IPS-NIHi11 (cell line): ENCODE results near the gene CDX1.
A peak's percentile ranks its signal among the peaks of the same experiment; 100 is the strongest.

ENCODE experiments used
- DNase-seq: peaks from one replicate; pipeline ENCODE4 v3.0.0; 2012; ENCODE audit warnings: mixed read lengths, low spot score

CDX1 gene

DNA sequence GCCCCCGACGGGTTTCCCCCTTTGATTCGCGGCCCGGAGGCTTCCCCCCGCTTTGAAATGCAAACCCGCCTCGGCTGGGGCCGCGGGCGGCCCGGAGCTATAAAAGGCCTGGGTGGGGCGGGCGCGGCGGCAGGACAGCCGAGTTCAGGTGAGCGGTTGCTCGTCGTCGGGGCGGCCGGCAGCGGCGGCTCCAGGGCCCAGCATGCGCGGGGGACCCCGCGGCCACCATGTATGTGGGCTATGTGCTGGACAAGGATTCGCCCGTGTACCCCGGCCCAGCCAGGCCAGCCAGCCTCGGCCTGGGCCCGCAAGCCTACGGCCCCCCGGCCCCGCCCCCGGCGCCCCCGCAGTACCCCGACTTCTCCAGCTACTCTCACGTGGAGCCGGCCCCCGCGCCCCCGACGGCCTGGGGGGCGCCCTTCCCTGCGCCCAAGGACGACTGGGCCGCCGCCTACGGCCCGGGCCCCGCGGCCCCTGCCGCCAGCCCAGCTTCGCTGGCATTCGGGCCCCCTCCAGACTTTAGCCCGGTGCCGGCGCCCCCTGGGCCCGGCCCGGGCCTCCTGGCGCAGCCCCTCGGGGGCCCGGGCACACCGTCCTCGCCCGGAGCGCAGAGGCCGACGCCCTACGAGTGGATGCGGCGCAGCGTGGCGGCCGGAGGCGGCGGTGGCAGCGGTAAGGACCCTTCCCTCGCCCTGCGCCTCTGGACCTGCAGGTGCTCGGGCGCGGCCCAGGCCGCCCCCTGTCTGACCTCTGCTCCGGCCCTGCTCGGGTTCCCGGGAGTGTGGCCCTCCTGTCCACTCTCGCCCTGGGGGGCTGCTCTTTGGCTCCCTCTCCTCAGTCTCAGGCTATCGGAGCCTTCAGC lies at the start of gene CDX1:
Gene CDX1 (plus strand): TSS at position 129 of the 862 bp plus-strand sequence. CDS start 99 bp downstream, at position 228.
- peak; percentile 54 for DNase-seq

DNA sequence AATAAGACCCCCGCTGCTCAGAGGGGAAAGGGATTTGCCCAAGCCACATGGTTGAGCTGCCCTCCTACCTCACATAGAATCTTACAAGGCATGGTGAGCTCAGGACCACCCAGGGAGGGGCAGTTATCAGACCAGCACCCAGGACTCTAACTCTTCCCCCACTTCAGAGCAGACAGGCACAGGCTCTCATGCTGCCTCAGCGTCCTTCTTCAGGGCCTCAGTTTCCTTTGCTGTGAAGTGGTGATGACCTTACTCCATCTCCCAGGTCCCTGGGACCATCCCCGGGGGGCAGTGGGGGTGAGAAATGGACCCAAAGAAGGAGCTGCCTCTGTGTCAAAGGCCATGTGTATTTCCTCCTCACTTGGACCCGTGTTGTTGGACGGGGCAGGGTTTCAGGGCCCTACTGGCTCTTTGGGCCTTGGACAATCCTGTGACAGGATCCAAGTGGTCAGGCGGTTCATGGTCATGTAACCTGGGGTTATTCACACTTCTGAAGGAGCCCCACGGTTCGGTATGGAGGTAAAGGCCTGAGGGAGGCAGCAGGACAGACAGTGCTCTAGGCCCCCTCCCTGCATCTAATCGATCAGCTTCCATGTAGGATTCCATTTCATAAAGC lies 48.5 kb upstream of the CDX1 start:
- no peak for DNase-seq

DNA sequence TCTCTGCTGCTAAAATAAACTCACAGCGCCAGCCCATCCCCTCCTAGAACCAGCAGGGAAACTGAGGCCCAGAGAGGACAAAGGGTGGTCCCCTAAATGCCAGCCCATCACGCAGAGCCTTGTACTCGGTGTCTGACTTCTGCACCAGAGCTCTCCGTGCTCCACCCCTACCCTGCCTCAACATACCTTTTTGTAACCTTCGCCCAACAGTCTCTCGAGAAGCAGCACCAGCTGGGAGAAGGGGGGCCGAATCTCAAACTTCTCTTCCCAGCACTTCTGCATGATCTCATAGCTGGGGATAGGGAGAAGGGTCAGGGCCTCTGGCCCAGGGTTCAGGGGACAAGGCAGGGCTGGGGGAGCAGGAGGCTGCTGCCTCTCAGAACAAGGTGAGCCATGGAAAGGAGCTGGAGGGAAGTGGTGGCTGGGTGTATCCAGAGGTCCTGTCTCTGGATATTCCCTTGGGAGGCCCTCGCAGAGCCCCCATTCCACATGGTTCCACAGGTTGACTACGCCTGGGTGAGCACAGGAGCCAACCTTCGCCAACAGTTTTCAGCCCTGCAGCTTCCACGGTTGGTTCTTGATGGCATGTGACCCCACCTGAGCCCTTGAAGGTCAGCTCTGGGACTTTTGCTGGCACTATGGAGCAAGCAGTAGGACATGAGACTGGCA lies 47.9 kb upstream of the CDX1 start:
- no peak for DNase-seq

DNA sequence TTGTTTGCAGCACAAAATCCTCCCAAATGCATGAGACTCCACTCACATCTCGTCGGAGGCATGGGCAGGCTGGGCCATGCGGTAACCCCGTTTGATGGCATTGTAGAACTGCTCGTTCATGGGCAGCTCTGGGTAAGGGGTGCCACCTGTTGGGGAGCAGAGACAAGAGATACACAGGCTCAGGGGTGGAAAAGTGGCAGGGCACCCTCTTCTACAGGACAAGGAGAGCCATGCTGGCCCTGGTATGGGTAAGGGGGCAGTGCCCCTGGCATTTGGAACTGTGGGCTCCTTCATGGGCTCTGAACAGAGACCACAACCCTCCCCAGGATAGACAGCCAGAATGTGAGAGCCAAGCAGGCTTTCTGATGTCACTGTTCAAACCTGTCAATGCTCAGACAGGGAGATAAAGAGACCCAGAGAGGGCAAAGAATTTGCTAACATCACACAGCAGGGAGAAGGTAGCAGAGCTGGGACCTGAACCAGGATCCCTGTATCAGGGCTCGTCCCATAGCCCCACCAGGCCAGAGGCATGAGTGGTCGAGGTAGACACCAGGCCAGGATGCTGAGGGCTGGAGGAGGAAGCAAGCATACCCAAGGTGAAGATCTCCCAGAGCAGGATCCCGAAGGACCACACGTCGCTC lies 47.0 kb upstream of the CDX1 start:
- DNase-seq: no peak

GRCh38 chr5:150120062-150120441 lies 46.5 kb upstream of the CDX1 start:
- no peak for DNase-seq

DNA sequence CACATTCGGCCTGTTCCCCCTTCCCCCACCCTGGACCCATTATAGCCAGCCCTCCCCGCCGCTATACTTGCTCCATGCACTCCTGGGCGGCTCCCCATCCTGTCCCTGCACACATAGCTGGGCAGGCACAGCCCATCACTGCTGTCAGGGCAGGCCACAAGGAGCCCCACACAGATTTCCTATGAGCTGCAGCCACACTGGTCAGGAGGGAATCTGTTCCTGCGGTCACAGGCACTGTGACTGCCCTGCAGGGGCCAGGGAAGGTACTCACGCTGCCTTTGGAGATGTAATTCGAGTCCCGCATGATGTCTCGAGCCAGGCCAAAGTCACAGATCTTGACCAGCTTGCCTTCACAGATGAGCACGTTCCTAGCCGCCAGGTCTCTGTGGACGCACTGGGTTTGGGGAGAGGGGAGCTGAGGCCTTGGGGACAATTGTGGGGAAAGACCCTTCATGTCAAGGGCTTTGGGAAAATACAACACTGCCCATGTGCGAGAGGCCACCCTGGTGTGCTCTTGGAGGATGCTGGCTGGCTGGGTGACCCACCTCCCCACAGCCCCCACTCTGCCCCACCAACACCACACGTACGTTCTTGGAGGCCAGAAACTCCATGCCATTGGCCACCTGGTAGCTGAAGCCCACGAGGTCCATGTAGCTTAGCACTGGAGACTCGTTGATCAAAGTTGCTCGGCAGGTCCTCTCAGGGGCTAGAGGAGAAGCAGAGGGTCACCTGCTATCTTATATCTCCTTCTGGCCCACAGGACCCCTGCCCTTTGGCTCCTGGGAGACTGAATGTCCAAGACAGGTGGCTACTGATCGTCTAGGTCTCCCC lies 45.7 kb upstream of the CDX1 start:
- no peak for DNase-seq

DNA sequence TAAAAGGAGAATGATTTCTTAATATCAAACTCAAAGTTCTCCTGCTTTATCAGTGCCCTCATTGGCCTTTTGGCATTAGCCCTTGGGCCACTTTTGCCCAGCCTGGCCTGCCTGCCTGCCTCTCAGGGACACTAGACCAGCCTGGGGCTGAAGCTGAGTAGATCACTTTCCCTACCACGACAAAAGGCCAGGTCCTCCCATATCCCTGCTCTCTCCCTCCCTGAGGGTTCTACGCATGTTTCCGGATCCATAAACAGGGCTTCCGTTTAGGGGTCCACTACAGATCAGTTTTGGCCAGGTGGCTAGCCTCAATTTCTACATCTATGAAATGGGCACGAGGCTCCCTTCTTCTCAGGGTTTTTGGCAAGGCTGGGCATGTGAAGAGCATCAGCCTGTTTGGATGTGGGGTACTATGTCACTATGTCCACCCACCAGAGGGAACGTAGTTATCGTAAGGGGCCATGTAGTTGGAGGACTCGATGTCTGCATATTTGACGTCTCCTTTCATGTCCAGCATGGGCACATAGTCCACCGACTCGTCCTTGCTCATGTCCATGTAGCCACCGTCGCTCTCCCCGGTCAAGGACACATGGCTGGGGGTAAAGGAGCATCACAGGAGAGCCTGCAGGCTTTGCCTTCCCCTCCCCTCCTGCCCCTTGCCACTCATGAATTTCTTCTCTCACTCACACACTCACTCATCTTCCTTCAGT lies 45.0 kb upstream of the CDX1 start:
- no peak for DNase-seq

GRCh38 chr5:150122158-150122510 lies 44.4 kb upstream of the CDX1 start:
- peak; percentile 80 for DNase-seq

DNA sequence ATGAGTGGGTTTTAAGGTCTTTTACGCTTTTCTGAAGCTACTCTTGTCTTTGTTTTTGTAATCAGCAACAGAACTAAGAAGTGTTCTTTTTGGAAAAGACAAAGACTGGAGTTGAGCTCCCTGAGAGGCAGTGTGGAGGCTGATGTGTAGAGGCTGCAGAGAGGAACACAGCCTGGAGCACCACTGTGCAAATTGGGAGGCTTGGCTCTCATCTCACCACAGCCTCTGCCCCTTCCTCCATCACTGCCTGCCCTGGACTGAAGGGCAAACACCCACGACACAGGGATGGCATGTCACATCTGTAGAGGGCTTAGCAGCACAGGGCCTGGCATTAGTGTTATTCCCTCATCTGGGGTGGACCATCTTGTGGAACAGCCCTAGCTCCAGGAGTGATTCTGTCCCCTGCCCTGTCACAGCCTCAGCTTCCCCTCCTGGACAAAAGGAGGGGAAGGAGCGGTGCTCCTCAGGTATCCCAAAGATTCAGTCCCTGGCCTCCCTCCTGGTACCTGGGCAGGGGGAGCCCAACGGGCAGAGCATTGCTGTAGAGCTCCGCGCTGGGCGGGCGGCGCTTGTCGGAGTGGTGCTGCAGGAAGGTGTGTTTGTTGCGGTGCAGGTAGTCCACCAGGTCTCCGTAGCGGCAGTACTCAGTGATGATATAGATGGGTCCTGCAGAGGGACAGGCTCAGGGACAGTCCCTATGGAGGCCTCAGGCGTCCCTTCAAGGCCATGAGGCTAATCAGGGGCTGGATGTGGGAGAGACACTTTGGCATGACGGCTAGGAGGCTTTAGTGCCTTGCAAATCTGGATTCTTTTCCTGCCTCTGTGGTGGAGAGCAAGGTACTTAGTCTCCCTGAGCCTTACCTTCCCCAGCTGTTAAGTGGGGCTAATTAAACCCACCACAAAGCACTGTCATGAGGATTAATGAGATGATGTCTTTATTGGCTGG lies 43.8 kb upstream of the CDX1 start:
- no peak for DNase-seq

DNA sequence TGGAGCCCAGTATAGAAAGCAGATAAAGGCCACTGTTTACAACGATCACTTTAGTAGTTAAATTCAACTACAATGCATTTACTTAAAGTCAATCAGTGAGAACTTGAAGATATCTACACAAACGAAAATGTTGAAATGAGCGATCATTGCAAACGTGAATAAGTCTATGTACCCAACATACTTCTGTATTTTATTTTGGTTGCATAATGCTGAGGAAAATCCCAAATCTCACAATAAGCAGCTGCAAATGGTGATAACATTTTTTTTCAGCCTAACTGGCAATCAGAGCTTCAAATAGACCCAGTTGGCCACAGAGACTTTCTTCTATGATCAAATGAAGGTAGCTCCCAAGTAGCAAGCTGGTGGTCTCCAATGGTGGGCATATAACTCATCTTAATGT lies 43.0 kb upstream of the CDX1 start:
- DNase-seq: no peak

GRCh38 chr5:150124111-150124557 lies 42.4 kb upstream of the CDX1 start:
- no peak for DNase-seq

DNA sequence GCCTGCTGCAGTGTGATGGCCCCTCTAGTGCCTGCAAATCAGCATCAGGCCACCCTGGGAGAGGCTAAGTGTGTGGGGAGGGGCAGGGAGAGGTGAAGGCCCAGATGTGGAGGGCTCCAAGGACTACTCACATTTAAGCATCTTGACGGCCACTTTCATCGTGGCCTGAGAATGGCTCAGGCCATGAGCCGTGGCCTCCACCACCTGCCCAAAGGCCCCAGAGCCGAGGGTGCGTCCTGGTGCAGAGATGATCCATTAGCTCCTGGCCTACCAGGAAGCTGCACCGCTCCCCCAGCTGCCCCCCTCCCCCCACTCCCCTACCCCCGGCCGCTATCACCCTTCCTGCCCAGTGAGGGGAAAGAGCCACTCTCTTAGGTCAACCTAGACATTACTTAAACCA lies 42.0 kb upstream of the CDX1 start:
- DNase-seq: no peak

GRCh38 chr5:150125334-150125733 lies 41.2 kb upstream of the CDX1 start:
- no peak for DNase-seq

- no peak for DNase-seq
These were observed 40.2 kb upstream of the CDX1 start for GRCh38 chr5:150126199-150126920.

- no peak for DNase-seq
These were observed 39.7 kb upstream of the CDX1 start for GRCh38 chr5:150126921-150127265.

- no peak for DNase-seq
These were observed 37.1 kb upstream of the CDX1 start for GRCh38 chr5:150129454-150129812.

DNA sequence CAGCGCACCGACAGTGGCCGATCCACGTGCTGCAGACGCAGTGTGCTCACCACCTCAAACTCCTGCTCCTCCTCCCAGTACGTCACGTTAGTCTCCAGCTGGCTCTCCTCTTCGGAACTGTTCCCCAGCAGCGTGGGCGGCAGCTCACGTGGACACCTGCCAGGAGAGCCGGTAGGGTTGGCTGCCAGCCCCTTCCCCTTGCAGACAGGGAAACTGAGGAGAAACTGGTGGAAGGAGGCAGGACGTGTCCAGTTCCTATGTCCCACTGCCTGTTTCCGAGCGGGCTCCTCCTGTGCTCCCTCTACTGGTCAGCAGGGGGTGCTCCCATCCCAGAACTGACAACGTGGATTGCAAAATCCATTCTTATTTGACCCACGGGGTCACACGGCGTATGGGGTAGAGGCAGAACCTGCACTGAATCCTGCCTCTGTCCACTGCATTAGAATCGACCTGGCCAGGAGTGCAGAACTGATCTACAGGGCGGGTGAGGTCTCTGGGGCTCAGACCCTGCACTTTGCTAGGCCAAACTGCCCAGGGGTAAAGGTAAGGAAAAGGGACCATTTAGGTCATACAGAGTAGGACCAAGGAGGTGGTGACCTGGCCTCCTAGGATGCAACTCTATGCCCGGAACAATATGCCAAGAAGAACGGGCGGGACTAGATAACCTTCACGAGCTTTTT lies 36.6 kb upstream of the CDX1 start:
- DNase-seq: peak; percentile 87

GRCh38 chr5:150130493-150130922 lies 36.1 kb upstream of the CDX1 start:
- DNase-seq: peak; percentile 69

DNA sequence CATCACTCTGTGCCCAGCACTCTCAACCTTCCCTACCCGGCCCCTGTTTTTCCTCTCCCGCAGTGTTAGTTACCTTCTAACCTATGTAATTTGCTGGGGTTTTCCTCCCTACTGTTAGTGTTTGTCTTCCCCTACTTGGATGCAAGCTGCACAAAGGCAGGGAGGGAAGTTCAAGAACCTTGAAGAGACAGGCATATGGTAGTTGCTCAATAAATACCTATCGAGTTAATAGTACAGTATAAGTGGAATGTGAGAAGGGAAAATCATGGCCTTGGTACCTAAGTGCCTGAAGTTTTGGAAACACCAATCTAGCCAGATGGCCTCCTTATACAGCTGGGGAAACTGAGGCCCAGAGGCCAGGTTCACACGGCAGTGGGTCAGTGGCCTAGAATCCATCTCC lies 35.1 kb upstream of the CDX1 start:
- DNase-seq: no peak
